ENCODE measurements around the gene NRAP. TPM values are rescaled to one million over a fixed set of nuclear protein-coding genes. Genes with fewer than 3 reads are reported as not detected.

NRAP gene
- not detected in 2 replicates for total RNA-seq (ENCODE audit: low replicate concordance)

GRCh38 chr10:113663908-113664307 is at the start of gene NRAP:
Gene NRAP (minus strand): TSS chr10:113664041. CDS start chr10:113663882, 159 bp downstream.
- no peak within 1 kb of the TSS for H3K4me3 ChIP-seq
- peak within 1 kb of the TSS; percentile 54 for H2AFZ ChIP-seq (replicated peaks)
- H3K79me2 ChIP-seq (ENCODE audit: low read depth) = no peaks in the 10 kb centered on the region
- H4K20me1 ChIP-seq (ENCODE audit: low read depth) = no peaks in the 10 kb centered on the region
- Mint-ChIP-seq H3K4me1 (no peaks in the 10 kb centered on the region), H3K4me3 (no peak within 1 kb of the TSS), H3K36me3 (no peaks in the 10 kb centered on the region), H3K9me3 (no peaks in the 10 kb centered on the region), H3K27ac (no peak within 1 kb of the TSS), H3K27me3 (ENCODE audit: insufficient read depth, low read depth) (peaks cover 2% of the 10 kb centered on the region)
- peaks cover 7% of the 10 kb centered on the region for H3K4me1 ChIP-seq
- DNase-seq (ENCODE audit: low spot score) = no peak
- H3F3A ChIP-seq (ENCODE audit: low read depth) = no peaks in the 10 kb centered on the region
- H3K27ac ChIP-seq = no peak within 1 kb of the TSS
- no peaks in the 10 kb centered on the region for H3K27me3 ChIP-seq
- H3K36me3 ChIP-seq = no peaks in the 10 kb centered on the region
- H3K9me3 ChIP-seq (ENCODE audit: low read depth) = no peaks in the 10 kb centered on the region
- no peak within 1 kb of the TSS for H3K4me2 ChIP-seq
- TF ChIP-seq, protein P1, sequence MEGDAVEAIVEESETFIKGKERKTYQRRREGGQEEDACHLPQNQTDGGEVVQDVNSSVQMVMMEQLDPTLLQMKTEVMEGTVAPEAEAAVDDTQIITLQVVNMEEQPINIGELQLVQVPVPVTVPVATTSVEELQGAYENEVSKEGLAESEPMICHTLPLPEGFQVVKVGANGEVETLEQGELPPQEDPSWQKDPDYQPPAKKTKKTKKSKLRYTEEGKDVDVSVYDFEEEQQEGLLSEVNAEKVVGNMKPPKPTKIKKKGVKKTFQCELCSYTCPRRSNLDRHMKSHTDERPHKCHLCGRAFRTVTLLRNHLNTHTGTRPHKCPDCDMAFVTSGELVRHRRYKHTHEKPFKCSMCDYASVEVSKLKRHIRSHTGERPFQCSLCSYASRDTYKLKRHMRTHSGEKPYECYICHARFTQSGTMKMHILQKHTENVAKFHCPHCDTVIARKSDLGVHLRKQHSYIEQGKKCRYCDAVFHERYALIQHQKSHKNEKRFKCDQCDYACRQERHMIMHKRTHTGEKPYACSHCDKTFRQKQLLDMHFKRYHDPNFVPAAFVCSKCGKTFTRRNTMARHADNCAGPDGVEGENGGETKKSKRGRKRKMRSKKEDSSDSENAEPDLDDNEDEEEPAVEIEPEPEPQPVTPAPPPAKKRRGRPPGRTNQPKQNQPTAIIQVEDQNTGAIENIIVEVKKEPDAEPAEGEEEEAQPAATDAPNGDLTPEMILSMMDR (IDR thresholded peaks at IDR 0.05) = no peak
- no peak for TF ChIP-seq EZH2phosphoT487 (IDR thresholded peaks at IDR 0.05)
- no peak for TF ChIP-seq EZH2 (IDR thresholded peaks at IDR 0.05)
- H3K9ac ChIP-seq = no peak within 1 kb of the TSS

DNA sequence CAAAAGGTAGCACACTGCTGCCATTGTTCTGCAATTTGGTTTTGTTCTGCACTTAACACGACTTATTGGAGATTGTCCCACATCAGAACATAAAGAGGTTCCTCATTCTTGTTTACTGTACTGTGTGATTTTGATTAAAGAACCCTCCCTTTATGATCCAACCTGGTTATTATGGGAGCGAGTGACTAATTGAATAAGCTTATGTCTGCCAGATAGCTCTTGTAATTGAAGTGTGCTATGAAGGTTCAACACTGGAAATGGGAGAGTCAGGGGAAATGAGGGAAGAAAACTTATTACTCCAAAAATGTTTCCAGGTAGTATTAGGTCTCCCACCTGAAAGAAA is 49.8 kb upstream of the NRAP start:
- no peaks in the 10 kb centered on the region for H3K27me3 ChIP-seq
- H3K79me2 ChIP-seq (ENCODE audit: low read depth) = no peaks in the 10 kb centered on the region
- Mint-ChIP-seq H3K27ac (no peak overlapping the region), H3K4me3 (no peak overlapping the region), H3K36me3 (peaks cover 13% of the 10 kb centered on the region), H3K4me1 (peaks cover 35% of the 10 kb centered on the region), H3K9me3 (no peaks in the 10 kb centered on the region), H3K27me3 (ENCODE audit: insufficient read depth, low read depth) (no peaks in the 10 kb centered on the region)
- H2AFZ ChIP-seq (replicated peaks) = no peak overlapping the region
- H3K27ac ChIP-seq = no peak overlapping the region
- peaks cover 36% of the 10 kb centered on the region for H3K4me1 ChIP-seq
- H3K4me2 ChIP-seq = no peak overlapping the region
- H3K9me3 ChIP-seq (ENCODE audit: low read depth) = no peaks in the 10 kb centered on the region
- no peaks in the 10 kb centered on the region for H3K36me3 ChIP-seq
- peaks cover 19% of the 10 kb centered on the region for H3F3A ChIP-seq (ENCODE audit: low read depth)
- no peak overlapping the region for H3K9ac ChIP-seq
- TF ChIP-seq EZH2 (IDR thresholded peaks at IDR 0.05) = no peak
- TF ChIP-seq, protein P1 (IDR thresholded peaks at IDR 0.05) = no peak
- no peak for TF ChIP-seq EZH2phosphoT487 (IDR thresholded peaks at IDR 0.05)
- peaks cover 7% of the 10 kb centered on the region for H4K20me1 ChIP-seq (ENCODE audit: low read depth)
- no peak for DNase-seq (ENCODE audit: low spot score)
- no peak overlapping the region for H3K4me3 ChIP-seq

DNA sequence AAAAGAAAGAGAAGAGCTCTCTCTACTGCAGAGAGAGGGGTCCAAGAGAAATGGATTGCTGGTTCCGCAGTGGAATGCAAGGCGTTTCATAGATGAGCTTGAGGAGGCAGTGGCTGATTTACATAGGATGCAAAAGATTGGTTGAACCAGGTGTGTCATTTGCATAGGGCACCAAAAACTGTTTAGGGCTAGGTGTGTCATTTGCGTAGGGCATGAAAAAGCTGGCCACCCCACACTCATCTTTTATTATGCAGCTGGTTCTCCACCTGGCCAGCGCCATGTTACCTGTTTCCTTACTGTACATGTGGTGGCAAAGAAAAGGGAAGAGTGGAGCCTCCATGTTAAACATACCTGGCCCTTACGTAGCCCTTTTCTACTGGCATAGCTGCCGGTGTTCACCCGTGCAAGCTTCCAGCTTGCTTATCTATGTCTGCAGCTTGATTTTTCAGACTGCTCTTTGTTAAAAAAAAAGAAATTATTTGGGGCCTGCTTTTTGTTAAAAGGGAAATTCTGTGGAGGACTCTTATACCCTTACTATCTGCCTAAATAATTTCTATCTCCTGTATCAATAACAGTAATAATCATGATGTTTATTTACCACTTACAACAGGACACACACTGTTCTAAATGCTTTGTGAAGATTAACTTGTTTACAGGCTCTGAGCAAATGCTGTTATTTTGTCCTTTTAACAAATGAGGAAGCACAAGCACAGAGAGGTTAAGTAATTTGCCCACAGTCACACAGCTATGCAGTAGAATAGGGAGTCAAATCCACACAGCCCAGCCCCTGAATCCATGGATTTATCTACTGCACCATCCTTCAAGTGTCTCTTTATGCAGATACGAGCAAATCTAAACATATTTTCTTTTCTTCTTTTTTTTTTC is 49.2 kb upstream of the NRAP start:
- Histone ChIP-seq H3K4me3 (no peak overlapping the region), H3K4me2 (no peak overlapping the region)

More for the DNA sequence above, 49.2 kb upstream of the NRAP start:
- Mint-ChIP-seq H3K36me3 (peaks cover 9% of the 10 kb centered on the region), H3K4me1 (peaks cover 39% of the 10 kb centered on the region), H3K27me3 (ENCODE audit: insufficient read depth, low read depth) (no peaks in the 10 kb centered on the region), H3K9me3 (no peaks in the 10 kb centered on the region), H3K27ac (no peak overlapping the region), H3K4me3 (no peak overlapping the region)
- Histone ChIP-seq H3K4me1 (peaks cover 36% of the 10 kb centered on the region), H3K27me3 (no peaks in the 10 kb centered on the region), H4K20me1 (ENCODE audit: low read depth) (peaks cover 7% of the 10 kb centered on the region), H3K27ac (no peak overlapping the region), H3K79me2 (ENCODE audit: low read depth) (no peaks in the 10 kb centered on the region), H3K9me3 (ENCODE audit: low read depth) (no peaks in the 10 kb centered on the region), H3F3A (ENCODE audit: low read depth) (peaks cover 19% of the 10 kb centered on the region), H2AFZ (replicated peaks) (no peak overlapping the region), H3K9ac (no peak overlapping the region), H3K36me3 (no peaks in the 10 kb centered on the region)
- peak; percentile 12 for DNase-seq (ENCODE audit: low spot score)
- TF ChIP-seq EZH2phosphoT487 (IDR thresholded peaks at IDR 0.05) (no peak), EZH2 (IDR thresholded peaks at IDR 0.05) (no peak)
- TF ChIP-seq, protein P1 (IDR thresholded peaks at IDR 0.05) = no peak
